PC-3 (cell line): ENCODE data around the gene PPP2R3B.
"Not testable (repeated sequence)": the region's sequence is repeated elsewhere in the genome, so short reads cannot be mapped to it uniquely, and the experiment has no call there.

Source experiments
- EZH2 ChIP-seq: fragments of 300-600 bp; sonication (generic); IDR thresholded peaks from one replicate; pipeline ENCODE4 v1.6.1; 2017; ENCODE audit warnings: antibody characterized with exemption, mild to moderate bottlenecking, low read length; ENCODE audit not compliant: unreplicated experiment
- TF ChIP-seq, protein P1 (sequence below): fragments of 300-600 bp; sonication (generic); conservative IDR thresholded peaks from 2 replicates; pipeline ENCODE4 v1.5.1; 2017; ENCODE audit warnings: antibody characterized with exemption, low read depth, mild to moderate bottlenecking, low read length

GRCh38 chrX:305781-306613 lies 80.7 kb downstream of the PPP2R3B start:
- TF ChIP-seq, protein P1, sequence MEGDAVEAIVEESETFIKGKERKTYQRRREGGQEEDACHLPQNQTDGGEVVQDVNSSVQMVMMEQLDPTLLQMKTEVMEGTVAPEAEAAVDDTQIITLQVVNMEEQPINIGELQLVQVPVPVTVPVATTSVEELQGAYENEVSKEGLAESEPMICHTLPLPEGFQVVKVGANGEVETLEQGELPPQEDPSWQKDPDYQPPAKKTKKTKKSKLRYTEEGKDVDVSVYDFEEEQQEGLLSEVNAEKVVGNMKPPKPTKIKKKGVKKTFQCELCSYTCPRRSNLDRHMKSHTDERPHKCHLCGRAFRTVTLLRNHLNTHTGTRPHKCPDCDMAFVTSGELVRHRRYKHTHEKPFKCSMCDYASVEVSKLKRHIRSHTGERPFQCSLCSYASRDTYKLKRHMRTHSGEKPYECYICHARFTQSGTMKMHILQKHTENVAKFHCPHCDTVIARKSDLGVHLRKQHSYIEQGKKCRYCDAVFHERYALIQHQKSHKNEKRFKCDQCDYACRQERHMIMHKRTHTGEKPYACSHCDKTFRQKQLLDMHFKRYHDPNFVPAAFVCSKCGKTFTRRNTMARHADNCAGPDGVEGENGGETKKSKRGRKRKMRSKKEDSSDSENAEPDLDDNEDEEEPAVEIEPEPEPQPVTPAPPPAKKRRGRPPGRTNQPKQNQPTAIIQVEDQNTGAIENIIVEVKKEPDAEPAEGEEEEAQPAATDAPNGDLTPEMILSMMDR = not testable (repeated sequence)
- TF ChIP-seq EZH2 = not testable (repeated sequence)
